ENCODE results near the gene SLC18A2.
"Not testable (repeated sequence)": the region's sequence is repeated elsewhere in the genome, so short reads cannot be mapped to it uniquely, and the experiment has no call there.

The SLC18A2 gene

GRCh38 chr10:117262291-117262902 is 21.5 kb downstream of the SLC18A2 start:
- no peak for DNase-seq (ENCODE audit: low read depth, low spot score)

GRCh38 chr10:117262903-117263293 is 22.0 kb downstream of the SLC18A2 start:
- DNase-seq (ENCODE audit: low read depth, low spot score) = no peak

- DNase-seq (ENCODE audit: low read depth, low spot score) = no peak
Observed at GRCh38 chr10:117264782-117265181, 23.9 kb downstream of the SLC18A2 start.

- DNase-seq (ENCODE audit: low read depth, low spot score) = no peak
Observed at GRCh38 chr10:117266400-117266799, 25.5 kb downstream of the SLC18A2 start.

DNA sequence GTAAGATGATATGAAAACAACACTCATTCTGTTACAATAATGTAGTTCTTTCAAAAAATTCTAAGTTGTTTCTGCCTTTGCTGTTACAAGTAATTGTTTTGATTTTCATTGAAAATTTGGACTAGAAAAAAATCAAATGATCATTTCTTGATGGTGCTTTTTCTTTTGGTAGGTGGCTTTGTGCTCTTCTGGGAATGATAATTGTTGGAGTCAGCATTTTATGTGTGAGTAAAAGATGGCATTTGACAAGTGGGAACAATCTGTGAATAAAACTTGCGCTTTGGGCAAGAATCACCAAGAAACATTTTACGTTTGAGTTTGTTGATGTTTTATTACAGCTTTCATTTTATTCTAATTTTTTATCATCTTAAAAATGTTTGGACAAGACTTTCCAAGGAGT is 25.9 kb downstream of the SLC18A2 start:
- DNase-seq (ENCODE audit: low read depth, low spot score) = no peak

- no peak for DNase-seq (ENCODE audit: low read depth, low spot score)
Observed at GRCh38 chr10:117268258-117268657, 27.3 kb downstream of the SLC18A2 start.

DNA sequence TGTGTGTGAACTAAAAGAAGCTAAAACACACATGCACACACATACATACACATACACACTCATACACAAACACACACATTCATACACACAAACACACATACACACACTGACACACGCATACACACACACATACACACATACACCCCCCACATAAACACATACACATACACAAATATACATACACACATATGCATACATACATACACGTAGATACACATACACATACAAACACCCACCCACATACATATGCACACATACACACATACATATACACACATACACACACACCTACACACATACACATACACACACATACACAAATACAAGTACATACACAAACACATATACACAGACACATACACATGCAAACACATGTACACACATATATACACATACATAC is 28.0 kb downstream of the SLC18A2 start:
- no peak for DNase-seq (ENCODE audit: low read depth, low spot score)

DNA sequence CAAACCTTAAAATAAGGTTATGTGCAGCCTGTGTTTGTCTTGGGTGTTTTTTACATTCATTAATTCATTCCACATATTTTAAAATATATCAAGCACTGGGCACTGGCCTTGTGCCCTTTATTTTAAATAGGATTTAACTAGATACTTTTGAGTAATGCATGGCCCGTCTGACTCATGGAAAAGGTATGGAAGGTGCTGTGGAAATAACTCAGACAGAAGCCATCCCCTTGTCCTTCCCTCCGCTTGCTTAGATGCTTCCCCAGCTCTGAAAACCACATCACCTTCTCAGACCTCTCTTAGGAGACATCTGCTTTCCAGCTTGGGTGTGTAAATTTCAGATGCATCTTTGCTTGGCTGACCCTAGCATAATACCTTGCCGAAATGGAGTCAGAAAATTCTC is 30.5 kb downstream of the SLC18A2 start:
- DNase-seq (ENCODE audit: low read depth, low spot score) = peak; percentile 57

DNA sequence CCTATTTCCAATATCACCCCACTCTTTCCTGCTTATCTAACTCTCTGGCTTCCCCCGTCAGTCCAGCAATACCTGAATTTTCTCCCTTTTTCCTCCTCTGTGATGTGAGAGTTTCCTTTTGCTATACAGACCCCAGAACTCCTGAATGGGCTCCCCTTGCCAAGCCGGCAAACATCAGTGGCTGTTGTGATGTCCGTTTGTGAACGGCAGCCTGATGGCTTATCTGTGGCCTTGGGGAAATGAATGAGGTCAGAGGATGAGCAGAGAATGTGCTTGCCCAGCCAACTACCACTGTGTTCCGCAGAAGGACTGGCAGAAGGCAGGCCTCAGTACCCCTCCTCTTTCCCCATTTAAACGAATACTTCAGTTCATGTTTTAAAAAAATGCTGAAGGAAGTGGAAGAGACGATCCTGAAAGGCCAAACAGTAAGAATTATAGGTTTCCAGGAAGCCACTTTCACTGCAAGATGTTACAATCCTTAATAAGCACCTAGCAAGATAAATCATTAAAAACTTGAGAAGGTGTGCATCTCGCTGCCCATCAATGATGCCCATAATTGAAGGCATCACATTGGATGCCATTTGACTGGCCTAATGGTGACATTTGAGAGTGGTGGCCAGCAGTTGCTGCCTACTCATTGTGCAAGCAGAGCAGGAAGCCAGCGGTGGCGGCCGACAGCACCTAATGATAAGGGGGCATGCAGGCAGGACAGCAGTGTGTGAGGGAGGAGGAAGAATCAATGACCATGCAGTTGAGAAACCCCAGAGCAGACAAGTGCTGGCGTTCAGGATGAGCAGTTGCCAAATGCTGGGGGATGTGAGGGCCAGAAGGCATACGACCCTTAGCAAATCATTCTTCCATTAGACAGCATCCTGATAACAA is 31.5 kb downstream of the SLC18A2 start:
- DNase-seq (ENCODE audit: low read depth, low spot score) = no peak

GRCh38 chr10:117273980-117274379 is 33.1 kb downstream of the SLC18A2 start:
- no peak for DNase-seq (ENCODE audit: low read depth, low spot score)

DNA sequence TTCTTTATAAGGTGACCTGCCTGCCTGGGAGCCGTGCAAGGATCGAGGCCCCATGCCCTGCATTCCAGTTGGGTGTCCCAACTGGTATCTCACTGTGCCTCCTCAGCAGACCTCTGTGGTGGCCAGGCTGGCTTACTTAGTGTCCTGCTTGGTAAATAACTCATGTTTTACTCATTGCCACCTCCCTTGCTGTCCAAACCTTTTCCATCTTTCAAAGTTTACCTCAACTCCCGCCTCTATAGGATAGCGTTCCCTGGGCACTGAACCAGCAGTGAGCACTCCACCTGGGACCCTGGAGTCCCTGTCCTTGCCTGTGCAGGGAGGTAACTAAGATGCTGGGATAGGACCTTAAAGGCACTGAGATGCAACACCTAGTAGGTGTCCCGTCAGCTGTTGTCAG is 33.6 kb downstream of the SLC18A2 start:
- DNase-seq (ENCODE audit: low read depth, low spot score) = no peak

GRCh38 chr10:117275121-117275520 is 34.2 kb downstream of the SLC18A2 start:
- no peak for DNase-seq (ENCODE audit: low read depth, low spot score)

DNA sequence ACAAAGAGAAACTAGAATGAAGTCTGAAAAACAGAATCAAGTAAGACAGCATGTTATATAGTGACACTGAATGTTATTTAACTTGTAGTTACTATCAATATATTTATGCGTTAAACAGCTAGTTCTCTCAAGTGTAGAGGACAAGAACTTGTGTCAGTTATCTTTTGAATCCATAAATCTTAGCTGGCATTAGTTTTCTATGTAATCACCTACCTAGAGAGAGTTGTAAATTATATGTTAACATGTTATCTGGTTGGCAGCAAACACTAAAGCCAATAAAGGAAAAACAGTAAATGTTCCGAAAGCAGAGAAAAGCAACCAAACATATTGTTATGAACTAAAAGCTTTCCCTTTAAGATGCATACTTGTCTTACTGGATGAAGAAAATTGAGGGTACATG is 36.8 kb downstream of the SLC18A2 start:
- DNase-seq (ENCODE audit: low read depth, low spot score) = no peak

- DNase-seq (ENCODE audit: low read depth, low spot score) = no peak
Observed at GRCh38 chr10:117284716-117285494, 44.0 kb downstream of the SLC18A2 start.

DNA sequence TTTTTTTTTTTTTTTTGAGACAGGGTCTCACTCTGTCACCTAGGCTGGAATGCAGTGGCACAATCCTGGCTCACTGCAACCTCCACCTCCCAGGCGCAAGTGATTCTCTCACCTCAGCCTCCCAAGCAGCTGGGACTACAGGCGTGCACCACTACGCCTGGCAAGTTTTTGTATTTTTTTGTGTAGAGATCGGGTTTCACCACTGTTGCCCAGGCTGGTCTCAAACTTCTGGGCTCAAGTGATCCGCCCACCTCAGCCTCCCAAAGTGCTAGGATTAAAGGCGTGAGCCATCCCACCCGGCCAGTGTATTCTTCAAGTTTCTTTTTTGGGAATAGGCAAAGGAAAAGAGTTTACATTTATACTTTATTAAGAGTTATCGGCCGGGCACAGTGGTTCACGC is 50.0 kb downstream of the SLC18A2 start:
- DNase-seq (ENCODE audit: low read depth, low spot score) = not testable (repeated sequence)

- no peak for DNase-seq (ENCODE audit: low read depth, low spot score)
Observed at GRCh38 chr10:117294039-117294645, 53.2 kb downstream of the SLC18A2 start.

DNA sequence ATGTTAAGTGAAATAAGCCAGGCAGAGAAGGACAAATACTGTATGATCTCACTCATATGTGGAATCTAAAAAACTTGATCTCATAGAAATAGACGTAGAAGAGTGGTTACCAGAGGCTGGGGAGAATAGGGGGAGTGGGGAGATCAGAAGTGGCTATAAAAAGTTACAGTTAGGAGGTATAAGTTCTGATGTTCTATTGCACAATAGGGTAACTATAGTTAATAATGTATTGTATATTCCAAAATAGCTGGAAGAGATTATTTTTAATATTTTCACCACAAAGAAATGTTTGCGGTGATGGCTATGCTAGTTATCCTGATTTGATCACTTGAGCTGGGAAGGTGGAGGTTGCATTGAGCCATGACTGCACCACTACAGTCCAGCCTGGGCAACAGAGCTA is 53.8 kb downstream of the SLC18A2 start:
- no peak for DNase-seq (ENCODE audit: low read depth, low spot score)

DNA sequence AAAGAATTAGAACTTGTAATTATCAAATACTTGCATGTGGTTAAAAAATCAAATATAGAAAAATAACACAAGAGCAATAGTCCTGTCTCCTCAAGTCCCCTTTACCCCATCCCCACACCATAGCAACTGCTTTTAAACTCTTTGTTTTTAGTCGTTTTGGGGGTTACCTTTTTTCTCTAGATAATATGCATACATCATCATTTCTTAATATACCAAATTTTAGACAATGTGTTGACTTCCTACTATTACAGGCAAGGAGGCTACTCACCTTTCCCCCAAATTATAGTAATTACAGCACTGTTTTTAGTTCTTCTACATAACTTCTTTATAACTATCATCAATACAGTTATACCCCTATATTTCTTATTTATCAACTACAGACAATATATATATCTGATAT is 57.3 kb downstream of the SLC18A2 start:
- DNase-seq (ENCODE audit: low read depth, low spot score) = no peak

DNA sequence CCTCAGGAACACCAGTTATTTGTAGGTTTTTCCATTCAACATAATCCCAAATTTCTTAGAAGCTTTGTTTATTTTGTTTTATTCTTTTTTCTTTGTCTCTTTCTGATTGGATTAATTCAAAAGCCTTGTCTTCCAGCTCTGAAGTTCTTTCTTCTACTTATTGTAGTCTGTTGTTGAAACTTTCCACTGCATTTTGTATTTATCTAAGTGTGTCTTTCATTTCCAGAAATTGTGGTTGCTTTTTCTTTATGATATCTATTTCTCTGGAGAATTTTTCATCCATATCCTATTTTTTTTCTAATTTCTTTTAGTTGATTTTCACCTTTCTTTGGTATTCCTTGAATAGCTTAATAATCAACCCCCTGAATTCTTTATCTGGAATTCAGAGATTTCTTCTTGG is 58.5 kb downstream of the SLC18A2 start:
- DNase-seq (ENCODE audit: low read depth, low spot score) = no peak

DNA sequence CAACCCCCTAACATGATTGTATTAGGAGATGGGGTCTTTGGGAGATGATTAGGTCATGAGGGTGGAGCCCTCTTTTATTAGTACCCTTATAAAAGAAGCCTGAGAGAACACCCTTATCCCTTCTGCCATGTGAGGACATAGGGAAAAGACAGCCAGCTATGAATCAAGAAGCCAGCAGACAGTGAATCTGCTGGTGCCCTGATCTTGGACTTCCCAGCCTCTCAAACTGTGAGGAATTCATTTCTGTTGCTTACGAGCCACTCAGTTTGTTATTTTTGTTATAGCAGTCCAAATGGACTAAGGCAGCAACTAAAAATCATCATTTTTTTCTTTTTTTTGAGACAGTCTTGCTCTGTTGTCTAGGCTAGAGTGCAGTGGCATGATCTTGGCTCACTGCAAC is 59.8 kb downstream of the SLC18A2 start:
- DNase-seq (ENCODE audit: low read depth, low spot score) = no peak

DNA sequence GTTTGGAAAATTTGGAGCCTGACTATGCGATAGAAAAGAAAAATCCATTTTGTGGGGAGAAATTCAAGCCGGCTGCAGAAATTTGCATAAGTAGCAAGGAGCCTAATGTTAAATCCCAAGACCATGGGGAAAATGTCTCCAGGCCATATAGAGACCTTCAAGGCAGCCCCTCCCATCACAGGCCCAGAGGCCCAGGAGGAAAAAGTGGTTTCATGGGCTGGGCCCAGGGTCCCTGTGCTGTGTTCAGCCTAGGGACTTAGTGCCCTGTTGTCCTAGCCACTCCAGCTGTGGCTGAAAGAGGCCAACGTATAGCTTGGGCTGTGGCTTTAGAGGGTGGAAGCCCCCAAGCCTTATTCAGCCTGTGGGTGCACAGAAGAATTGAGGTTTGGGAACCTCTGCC is 62.5 kb downstream of the SLC18A2 start:
- DNase-seq (ENCODE audit: low read depth, low spot score) = not testable (repeated sequence)

- DNase-seq (ENCODE audit: low read depth, low spot score) = no peak
Observed at GRCh38 chr10:117306674-117307073, 65.8 kb downstream of the SLC18A2 start.

Measured in astrocyte of the hippocampus (primary cell).